NCI-H1048 (cell line): ENCODE data around the gene SDC3.
A peak's percentile ranks its signal among the peaks of the same experiment; 100 is the strongest.

Source experiments
- DNase-seq: peaks from one replicate; lab custom pipeline; 2025; lab: John Stamatoyannopoulos, UW

SDC3 gene

GRCh38 chr1:30904191-30904961 lies 4.2 kb downstream of the SDC3 start:
- DNase-seq, result no peak

GRCh38 chr1:30903343-30904034 lies 5.1 kb downstream of the SDC3 start:
- no peak for DNase-seq

- no peak for DNase-seq
These were observed 5.8 kb downstream of the SDC3 start for GRCh38 chr1:30902593-30903290.

- DNase-seq, result no peak
These were observed 6.6 kb downstream of the SDC3 start for GRCh38 chr1:30901798-30902581.

- DNase-seq, result no peak
These were observed 7.5 kb downstream of the SDC3 start for GRCh38 chr1:30900931-30901560.

- DNase-seq, result no peak
These were observed 8.1 kb downstream of the SDC3 start for GRCh38 chr1:30900486-30900885.

GRCh38 chr1:30899577-30900389 lies 8.8 kb downstream of the SDC3 start:
- no peak for DNase-seq

GRCh38 chr1:30898031-30898815 lies 10.3 kb downstream of the SDC3 start:
- no peak for DNase-seq

- DNase-seq, result no peak
These were observed 11.7 kb downstream of the SDC3 start for GRCh38 chr1:30896905-30897304.

GRCh38 chr1:30895944-30896660 lies 12.5 kb downstream of the SDC3 start:
- no peak for DNase-seq

GRCh38 chr1:30895382-30895943 lies 13.1 kb downstream of the SDC3 start:
- DNase-seq, result no peak

- DNase-seq, result no peak
These were observed 14.0 kb downstream of the SDC3 start for GRCh38 chr1:30894508-30894973.

- no peak for DNase-seq
These were observed 14.6 kb downstream of the SDC3 start for GRCh38 chr1:30893776-30894507.

GRCh38 chr1:30892671-30893073 lies 15.9 kb downstream of the SDC3 start:
- no peak for DNase-seq

GRCh38 chr1:30891227-30891552 lies 17.4 kb downstream of the SDC3 start:
- no peak for DNase-seq

GRCh38 chr1:30890502-30891226 lies 17.9 kb downstream of the SDC3 start:
- peak; percentile 54 for DNase-seq

- DNase-seq, result no peak
These were observed 19.0 kb downstream of the SDC3 start for GRCh38 chr1:30889511-30889910.

GRCh38 chr1:30888975-30889374 lies 19.6 kb downstream of the SDC3 start:
- DNase-seq, result no peak
